Keratinocyte (primary cell): ENCODE data around the gene PAX9. TPM values are rescaled to one million over a fixed set of nuclear protein-coding genes. Genes with fewer than 3 reads are reported as not detected.

Experiments
- DNase-seq: peaks from one replicate; pipeline ENCODE4 v3.0.0-alpha.2; 2011; ENCODE audit warnings: low read depth, missing footprints, low spot score
- FAIRE-seq: peaks from 2 replicates; lab custom pipeline; 2011; peaks lifted over from hg19 to GRCh38; lab: Jason Lieb, UNC
- H2AFZ ChIP-seq: 2 replicates; pipeline ENCODE4 v1.6.0; 2012; ENCODE audit warnings: low read length, control low read depth, inconsistent platforms; ENCODE audit not compliant: control insufficient read depth
- H3K27ac ChIP-seq: 2 replicates; pipeline ENCODE4 v1.5.1; 2011; ENCODE audit warnings: low read length; ENCODE audit not compliant: control insufficient read depth, insufficient read depth
- H3K27me3 ChIP-seq: 3 replicates; pipeline ENCODE4 v1.6.0; 2011; ENCODE audit warnings: low read length; ENCODE audit not compliant: control insufficient read depth, insufficient read depth; ENCODE audit errors: extremely low read depth
- H3K36me3 ChIP-seq, 2 experiments: 2 replicates in 1 of 2; 3 replicates in 1 of 2; pipeline ENCODE4 v1.5.1; 2011; ENCODE audit warnings: low read length in 2 of 2, mild to moderate bottlenecking in 1 of 2; ENCODE audit not compliant: control insufficient read depth in 2 of 2, insufficient read depth in 2 of 2; ENCODE audit errors: extremely low read depth in 1 of 2
- H3K4me1 ChIP-seq: 3 replicates; pipeline ENCODE4 v1.5.1; 2011; ENCODE audit warnings: low read length; ENCODE audit not compliant: control insufficient read depth, insufficient read depth; ENCODE audit errors: extremely low read depth
- H3K4me2 ChIP-seq: 3 replicates; pipeline ENCODE4 v1.6.0; 2011; ENCODE audit warnings: low read depth, low read length; ENCODE audit not compliant: control insufficient read depth, insufficient read depth; ENCODE audit errors: extremely low read depth
- H3K4me3 ChIP-seq, 3 experiments: fragments of 200-600 bp in 1 of 3; sonication (generic) in 1 of 3; 2 replicates in 2 of 3; 3 replicates in 1 of 3; pipeline ENCODE4 v1.5.1; 2011 to 2016; ENCODE audit warnings: low read length in 3 of 3, mild to moderate bottlenecking in 3 of 3, control low read depth in 2 of 3, inconsistent platforms in 1 of 3, low read depth in 1 of 3, mixed read lengths in 1 of 3, mixed run types in 1 of 3, moderate library complexity in 1 of 3; ENCODE audit not compliant: control insufficient read depth in 2 of 3, insufficient read depth in 2 of 3; ENCODE audit errors: extremely low read depth in 1 of 3
- H3K79me2 ChIP-seq: 2 replicates; pipeline ENCODE4 v1.6.0; 2012; ENCODE audit warnings: low read length; ENCODE audit not compliant: control insufficient read depth, insufficient read depth
- H3K9ac ChIP-seq: 3 replicates; pipeline ENCODE4 v1.6.0; 2011; ENCODE audit warnings: low read length; ENCODE audit not compliant: control insufficient read depth, insufficient read depth; ENCODE audit errors: extremely low read depth
- H3K9me1 ChIP-seq: 3 replicates; pipeline ENCODE4 v1.6.0; 2011; ENCODE audit warnings: low read length; ENCODE audit not compliant: control insufficient read depth, insufficient read depth; ENCODE audit errors: extremely low read depth
- H3K9me3 ChIP-seq: 2 replicates; pipeline ENCODE4 v1.5.1; 2012; ENCODE audit warnings: low read depth, low read length; ENCODE audit not compliant: control insufficient read depth
- H4K20me1 ChIP-seq: 3 replicates; pipeline ENCODE4 v1.6.0; 2011; ENCODE audit warnings: low read length; ENCODE audit not compliant: control insufficient read depth, insufficient read depth; ENCODE audit errors: extremely low read depth
- EZH2 ChIP-seq: IDR thresholded peaks from one replicate; pipeline ENCODE4 v1.6.1; 2012; ENCODE audit warnings: inconsistent platforms, mild to moderate bottlenecking, low read length, moderate library complexity
- dilution Hi-C: fragments of 300-500 bp; cut with MboI; formaldehyde crosslinking; loops from one replicate; pipeline ENCODE4 v1.7.0; 2020; ENCODE audit warnings: low sequenced_read_pairs; ENCODE audit not compliant: extremely low pct_ligation_motif_present
- polyA plus RNA-seq, 5 experiments: library from polyadenylated mRNA; depleted of rRNA in 3 of 5; stranded (reverse) in 3 of 5; stranded (forward) in 1 of 5; unstranded in 1 of 5; fragments of >200 nt; gene quantifications; 1 replicate in 1 of 5; 2 replicates in 3 of 5; 3 replicates in 1 of 5; pipeline versions ENCODE4 v1.2.1 to v1.2.3, GENCODE V29; 2011 to 2012; ENCODE audit warnings: missing spikeins in 2 of 5, low read depth in 1 of 5, low replicate concordance in 1 of 5
- TF ChIP-seq, protein P1 (sequence below), 3 experiments: IDR thresholded peaks in 1 of 3; conservative IDR thresholded peaks in 1 of 3; optimal IDR thresholded peaks in 1 of 3; 2 replicates in 2 of 3; 3 replicates in 1 of 3; pipeline versions ENCODE3 to v1.5.1; 2011; ENCODE audit warnings: low read length in 3 of 3, mild to moderate bottlenecking in 3 of 3, moderate library complexity in 2 of 3, control low read depth in 1 of 3, inconsistent platforms in 1 of 3; ENCODE audit not compliant: insufficient read depth in 2 of 3; ENCODE audit errors: extremely low read depth in 1 of 3

Gene PAX9
- polyA plus RNA-seq, 1 donor (not counting 4 experiments of a cell fraction or from before 2014, with no cell fraction given), result 1.1 TPM

GRCh38 chr14:36625436-36625835 is 36.2 kb upstream of the PAX9 start:
- Histone ChIP-seq H3K4me2 (no peak overlapping the region), H3K9ac (no peak overlapping the region), H3K4me1 (no peaks in the 10 kb centered on the region), H3K27me3 (no peaks in the 10 kb centered on the region), H2AFZ (no peak overlapping the region), H3K79me2 (no peaks in the 10 kb centered on the region), H3K36me3 (no peaks in the 10 kb centered on the region), H3K9me3 (no peaks in the 10 kb centered on the region), H3K9me1 (no peaks in the 10 kb centered on the region), H3K4me3 (no peak overlapping the region), H3K27ac (no peak overlapping the region), H4K20me1 (no peaks in the 10 kb centered on the region)
- dilution Hi-C loops, result loop anchor here (25.0 kb wide), 2 partner anchors 312 to 487 kb away; no protein-coding TSS in a partner anchor
- TF ChIP-seq EZH2, result no peak
- TF ChIP-seq, protein P1, sequence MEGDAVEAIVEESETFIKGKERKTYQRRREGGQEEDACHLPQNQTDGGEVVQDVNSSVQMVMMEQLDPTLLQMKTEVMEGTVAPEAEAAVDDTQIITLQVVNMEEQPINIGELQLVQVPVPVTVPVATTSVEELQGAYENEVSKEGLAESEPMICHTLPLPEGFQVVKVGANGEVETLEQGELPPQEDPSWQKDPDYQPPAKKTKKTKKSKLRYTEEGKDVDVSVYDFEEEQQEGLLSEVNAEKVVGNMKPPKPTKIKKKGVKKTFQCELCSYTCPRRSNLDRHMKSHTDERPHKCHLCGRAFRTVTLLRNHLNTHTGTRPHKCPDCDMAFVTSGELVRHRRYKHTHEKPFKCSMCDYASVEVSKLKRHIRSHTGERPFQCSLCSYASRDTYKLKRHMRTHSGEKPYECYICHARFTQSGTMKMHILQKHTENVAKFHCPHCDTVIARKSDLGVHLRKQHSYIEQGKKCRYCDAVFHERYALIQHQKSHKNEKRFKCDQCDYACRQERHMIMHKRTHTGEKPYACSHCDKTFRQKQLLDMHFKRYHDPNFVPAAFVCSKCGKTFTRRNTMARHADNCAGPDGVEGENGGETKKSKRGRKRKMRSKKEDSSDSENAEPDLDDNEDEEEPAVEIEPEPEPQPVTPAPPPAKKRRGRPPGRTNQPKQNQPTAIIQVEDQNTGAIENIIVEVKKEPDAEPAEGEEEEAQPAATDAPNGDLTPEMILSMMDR (optimal IDR thresholded peaks at IDR 0.05 in 1 of 3, IDR thresholded peaks at IDR 0.05 in 1 of 3, conservative IDR thresholded peaks at IDR 0.05 in 1 of 3; ENCODE audit: extremely low read depth in 1 of 3, insufficient read depth in 2 of 3, low read length in 3 of 3), result no peak
- DNase-seq (no peak), FAIRE-seq (no peak)

GRCh38 chr14:36626151-36626550 is 35.5 kb upstream of the PAX9 start:
- H3K79me2 ChIP-seq, result no peaks in the 10 kb centered on the region
- no peaks in the 10 kb centered on the region for H3K27me3 ChIP-seq
- H3K4me1 ChIP-seq, result no peaks in the 10 kb centered on the region
- no peaks in the 10 kb centered on the region for H3K9me3 ChIP-seq
- H2AFZ ChIP-seq, result no peak overlapping the region
- H3K27ac ChIP-seq, result no peak overlapping the region
- no peaks in the 10 kb centered on the region for H3K36me3 ChIP-seq
- H3K9me1 ChIP-seq, result no peaks in the 10 kb centered on the region
- TF ChIP-seq, protein P1 (optimal IDR thresholded peaks at IDR 0.05 in 1 of 3, IDR thresholded peaks at IDR 0.05 in 1 of 3, conservative IDR thresholded peaks at IDR 0.05 in 1 of 3; ENCODE audit: extremely low read depth in 1 of 3, insufficient read depth in 2 of 3, low read length in 3 of 3), result no peak
- TF ChIP-seq EZH2, result no peak
- H3K4me2 ChIP-seq, result no peak overlapping the region
- DNase-seq, result no peak
- no peak for FAIRE-seq
- no peak overlapping the region for H3K4me3 ChIP-seq
- dilution Hi-C loops, result loop anchor here (25.0 kb wide), 2 partner anchors 311 to 486 kb away; no protein-coding TSS in a partner anchor
- no peak overlapping the region for H3K9ac ChIP-seq
- no peaks in the 10 kb centered on the region for H4K20me1 ChIP-seq
